AG04449 (cell line): Measurements from ENCODE around the gene CELF1.

Source experiments
- CTCF ChIA-PET: fragments of 350-600 bp; formaldehyde crosslinking; extraction: SDS; loops from one replicate; lab custom pipeline; 2021; ENCODE audit warnings: antibody characterized with exemption; lab: Yijun Ruan, JAX
- POLR2A ChIA-PET: fragments of 400-600, 350-600 bp; formaldehyde crosslinking; extraction: SDS; loops from one replicate; lab custom pipeline; 2020; ENCODE audit warnings: antibody characterized with exemption, inconsistent platforms; lab: Yijun Ruan, JAX
- DNase-seq: peaks from one replicate; pipeline ENCODE4 v3.0.0-alpha.2; 2010; ENCODE audit warnings: low read depth, low spot score
- H3K4me3 ChIP-seq: 2 replicates; pipeline ENCODE4 v1.5.1; 2011; ENCODE audit warnings: low read depth, mild to moderate bottlenecking, control low read depth, low read length
- CTCF ChIP-seq: IDR thresholded peaks from one replicate; pipeline ENCODE4 v1.5.1; 2011; ENCODE audit warnings: mild to moderate bottlenecking, moderate library complexity, low read length, control low read depth, inconsistent platforms; ENCODE audit not compliant: insufficient read depth; ENCODE audit errors: missing control alignments

The CELF1 gene

GRCh38 chr11:47501101-47501500 lies 51.8 kb downstream of the CELF1 start:
- POLR2A ChIA-PET = no interaction called here
- no peak for DNase-seq
- H3K4me3 ChIP-seq = no peak overlapping the region
- no peak for TF ChIP-seq CTCF
- CTCF ChIA-PET = interaction anchor here (1.2 kb wide), 1 partner anchor 9 kb away, joined by 3 read pairs; no protein-coding TSS in a partner anchor

- CTCF ChIA-PET = interaction anchor here (0.6 to 1.2 kb wide), 2 partner anchors 10 to 79 kb away, joined by 3 read pairs; partner anchors contain the start of genes KBTBD4 and NDUFS3
- TF ChIP-seq CTCF = no peak
- no peak for DNase-seq
- POLR2A ChIA-PET = no interaction called here
- H3K4me3 ChIP-seq = no peak overlapping the region
Observed at GRCh38 chr11:47500121-47500520, 52.8 kb downstream of the CELF1 start.

- POLR2A ChIA-PET = no interaction called here
- TF ChIP-seq CTCF = no peak
- CTCF ChIA-PET = interaction anchor here (1.4 kb wide), 1 partner anchor 54 kb away, joined by 3 read pairs; no protein-coding TSS in a partner anchor
- no peak overlapping the region for H3K4me3 ChIP-seq
- DNase-seq = no peak
Observed at GRCh38 chr11:47499614-47500013, 53.3 kb downstream of the CELF1 start.

- ChIA-PET POLR2A (interaction anchor here (0.6 kb wide), 1 partner anchor 29 kb away, joined by 3 read pairs; no protein-coding TSS in a partner anchor), CTCF (interaction anchor here (1.1 to 1.4 kb wide), 2 partner anchors 11 to 54 kb away, joined by 3 read pairs; no protein-coding TSS in a partner anchor)
- no peak for DNase-seq
- no peak overlapping the region for H3K4me3 ChIP-seq
- TF ChIP-seq CTCF = no peak
Observed at GRCh38 chr11:47499161-47499560, 53.8 kb downstream of the CELF1 start.

GRCh38 chr11:47498584-47499152 lies 54.3 kb downstream of the CELF1 start:
- H3K4me3 ChIP-seq = no peak overlapping the region
- ChIA-PET POLR2A (interaction anchor here (0.6 kb wide), 1 partner anchor 28 kb away, joined by 3 read pairs; no protein-coding TSS in a partner anchor), CTCF (interaction anchor here (1.1 to 1.4 kb wide), 3 partner anchors 8 to 55 kb away, joined by 3 read pairs; no protein-coding TSS in a partner anchor)
- no peak for TF ChIP-seq CTCF
- DNase-seq = no peak

GRCh38 chr11:47498149-47498548 lies 54.8 kb downstream of the CELF1 start:
- no peak for DNase-seq
- CTCF ChIA-PET = interaction anchor here (1.0 to 1.3 kb wide), 4 partner anchors 8 to 22 kb away, joined by 3 to 4 read pairs (median 3); no protein-coding TSS in a partner anchor
- TF ChIP-seq CTCF = no peak
- POLR2A ChIA-PET = no interaction called here
- no peak overlapping the region for H3K4me3 ChIP-seq
